Body of pancreas (tissue), 4 donors: ENCODE measurements around the gene MARCHF3. TPM values are rescaled to one million over a fixed set of nuclear protein-coding genes. Genes with fewer than 3 reads are reported as not detected.

ENCODE experiments used
- ATAC-seq: fragments of 150-250 bp; one replicate; pipeline ENCODE4 v1.9.1; 2016
- DNase-seq, 4 donors: peaks; one replicate each; pipeline ENCODE4 v3.0.0-alpha.2; 2019
- H3K27ac ChIP-seq, 4 donors: fragments of 200-600 bp; sonication (generic); 1 replicate in 3 of 4; 2 replicates in 1 of 4; pipeline versions ENCODE4 v1.5.1 to v1.6.1; 2016 to 2019; ENCODE audit warnings: mild to moderate bottlenecking in 1 of 4, mixed read lengths in 1 of 4, moderate library complexity in 1 of 4
- H3K27me3 ChIP-seq, 2 donors: fragments of 200-600 bp; sonication (generic); one replicate each; pipeline ENCODE4 v1.6.0; 2016; ENCODE audit warnings: mild to moderate bottlenecking in 1 of 2
- H3K36me3 ChIP-seq, 2 donors: fragments of 200-600 bp; sonication (generic); replicated peaks in 1 of 2; 2 replicates each; pipeline ENCODE4 v1.5.1; 2016; ENCODE audit warnings: low read depth in 2 of 2; ENCODE audit not compliant: insufficient read depth in 1 of 2
- H3K4me1 ChIP-seq: fragments of 200-600 bp; sonication (generic); one replicate; pipeline ENCODE4 v1.6.0; 2016
- H3K4me3 ChIP-seq, 2 donors: fragments of 200-600 bp; sonication (generic); 1 replicate in 1 of 2; 2 replicates in 1 of 2; pipeline ENCODE4 v1.5.1; 2016 to 2019
- H3K9me3 ChIP-seq, 3 donors: fragments of 200-600 bp; sonication (generic); 1 replicate in 2 of 3; 2 replicates in 1 of 3; pipeline ENCODE4 v1.5.1; 2016
- CTCF ChIP-seq, 7 experiments: fragments of 450-650 bp in 4 of 7; fragments of 200-600 bp in 3 of 7; sonication (generic) in 3 of 7; IDR thresholded peaks; one replicate each; pipeline ENCODE4 v1.5.1; 2016 to 2019; ENCODE audit warnings: antibody characterized with exemption in 7 of 7
- POLR2A ChIP-seq, 3 donors: fragments of 450-650 bp; IDR thresholded peaks; one replicate each; pipeline ENCODE4 v1.6.1; 2016; ENCODE audit warnings: antibody characterized with exemption in 3 of 3, mild to moderate bottlenecking in 2 of 3
- WGBS, 2 donors: methylation state at CpG; one replicate each; pipeline ENCODE4 v1.1.5; 2017; 5-methylcytosine and 5-hydroxymethylcytosine counted together
- intact Hi-C: fragments of 100-400 bp; cut with DNase I; formaldehyde crosslinking; loops from one replicate; pipeline ENCODE4 v1.15.1; 2023
- total RNA-seq, 2 donors: library from RNA; depleted of rRNA; stranded (reverse); fragments of >200 nt; gene quantifications; one replicate each; pipeline ENCODE4 v1.1.0, GENCODE V29; 2016

Gene MARCHF3
- total RNA-seq, 2 donors from 2014 or later, result 2.1 to 8.2 TPM

DNA sequence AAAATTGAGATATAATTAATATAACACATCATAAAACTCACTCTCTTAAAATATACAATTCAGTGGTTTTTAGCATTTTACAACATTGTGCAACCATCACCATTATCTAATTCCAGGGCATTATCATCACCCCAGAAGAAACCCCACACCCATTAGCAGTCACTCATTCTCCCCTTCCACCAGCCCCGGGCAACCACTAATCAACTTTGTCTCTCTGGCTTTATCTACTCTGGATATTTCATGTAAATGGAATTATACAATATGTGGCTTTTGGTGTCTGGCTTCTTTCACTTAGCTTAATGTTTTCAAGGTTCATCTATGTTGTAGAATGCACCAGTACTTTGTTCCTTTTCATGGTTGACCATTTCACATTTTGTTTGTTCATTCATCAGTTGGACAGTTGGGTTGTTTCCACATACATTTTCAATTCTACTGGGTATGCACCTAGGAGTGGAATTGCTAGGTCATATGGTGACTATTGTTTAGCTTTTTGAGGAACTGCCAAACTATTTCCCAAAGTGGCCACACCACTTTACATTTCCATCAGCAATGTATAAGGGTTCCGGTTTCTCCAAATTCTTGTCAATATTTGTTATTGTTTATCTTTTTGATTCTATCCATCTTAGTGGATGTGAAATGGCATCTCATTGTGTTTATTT, 62.4 kb downstream of the MARCHF3 start:
- Histone ChIP-seq H3K27me3 (no peaks in the 10 kb centered on the region), H3K4me3 (no peak overlapping the region), H3K36me3 (no peaks in the 10 kb centered on the region), H3K27ac (no peak overlapping the region), H3K9me3 (no peaks in the 10 kb centered on the region), H3K4me1 (peaks cover 4% of the 10 kb centered on the region)
- DNase-seq (no peak), ATAC-seq (no peak)
- 89 to 97% methylated on average over 2 of the region's 2 CpGs for WGBS, 2 donors
- intact Hi-C loops, result no loop called here
- TF ChIP-seq POLR2A (IDR thresholded peaks at IDR 0.05) (no peak), CTCF (IDR thresholded peaks at IDR 0.05) (no peak)

DNA sequence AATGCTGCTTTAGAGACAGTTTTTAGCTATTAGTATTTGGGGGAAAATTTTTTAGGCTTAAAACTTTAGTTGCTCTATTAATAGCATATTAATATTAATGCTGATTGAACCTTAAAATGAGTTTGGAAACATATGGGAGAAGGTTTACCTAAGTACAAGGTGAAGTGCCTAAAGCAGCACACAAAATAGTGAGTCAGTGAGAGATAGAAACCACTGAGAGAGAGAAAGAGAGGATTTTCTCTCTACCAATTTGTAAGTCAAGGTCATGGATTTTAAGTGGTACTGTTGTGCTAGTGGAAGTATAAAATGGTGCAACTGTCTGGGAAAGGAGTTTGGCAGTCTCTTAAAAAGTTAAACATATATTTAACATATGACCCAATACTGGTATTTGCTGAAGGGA, 64.9 kb downstream of the MARCHF3 start:
- ATAC-seq, result no peak
- Histone ChIP-seq H3K4me1 (no peaks in the 10 kb centered on the region), H3K27ac (no peak overlapping the region), H3K9me3 (no peaks in the 10 kb centered on the region), H3K27me3 (no peaks in the 10 kb centered on the region), H3K4me3 (no peak overlapping the region), H3K36me3 (no peaks in the 10 kb centered on the region)
- intact Hi-C loops, result no loop called here
- no peak for DNase-seq
- TF ChIP-seq POLR2A (IDR thresholded peaks at IDR 0.05) (no peak), CTCF (IDR thresholded peaks at IDR 0.05) (no peak)

- H3K4me3 ChIP-seq, result no peak overlapping the region
- H3K4me1 ChIP-seq, result no peaks in the 10 kb centered on the region
- no peaks in the 10 kb centered on the region for H3K27me3 ChIP-seq
- H3K9me3 ChIP-seq, result no peaks in the 10 kb centered on the region
- H3K36me3 ChIP-seq, result no peaks in the 10 kb centered on the region
- TF ChIP-seq POLR2A (IDR thresholded peaks at IDR 0.05) (no peak), CTCF (IDR thresholded peaks at IDR 0.05) (no peak)
- no peak overlapping the region for H3K27ac ChIP-seq
- DNase-seq (no peak), ATAC-seq (no peak)
- intact Hi-C loops, result no loop called here
- 35 to 44% methylated on average over 2 of the region's 2 CpGs for WGBS, 2 donors
Measured at GRCh38 chr5:126965061-126965475, 65.3 kb downstream of the MARCHF3 start.

GRCh38 chr5:126963822-126964375, 66.5 kb downstream of the MARCHF3 start:
- no peak for ATAC-seq
- H3K27me3 ChIP-seq, result no peaks in the 10 kb centered on the region
- H3K4me1 ChIP-seq, result no peaks in the 10 kb centered on the region
- 92 to 93% methylated on average over 2 of the region's 2 CpGs for WGBS, 2 donors
- no peak for DNase-seq
- no peaks in the 10 kb centered on the region for H3K9me3 ChIP-seq
- H3K36me3 ChIP-seq, result no peaks in the 10 kb centered on the region
- H3K4me3 ChIP-seq, result no peak overlapping the region
- no peak overlapping the region for H3K27ac ChIP-seq
- TF ChIP-seq POLR2A (IDR thresholded peaks at IDR 0.05) (no peak), CTCF (IDR thresholded peaks at IDR 0.05) (no peak)
- intact Hi-C loops, result no loop called here

GRCh38 chr5:126961702-126962101, 68.7 kb downstream of the MARCHF3 start:
- no peak for ATAC-seq
- no peak for DNase-seq
- TF ChIP-seq POLR2A (IDR thresholded peaks at IDR 0.05) (no peak), CTCF (IDR thresholded peaks at IDR 0.05) (no peak)
- Histone ChIP-seq H3K36me3 (no peaks in the 10 kb centered on the region), H3K4me1 (no peaks in the 10 kb centered on the region), H3K9me3 (no peaks in the 10 kb centered on the region), H3K27ac (no peak overlapping the region), H3K4me3 (no peak overlapping the region), H3K27me3 (no peaks in the 10 kb centered on the region)
- intact Hi-C loops, result no loop called here
- 84 to 95% methylated on average over 2 of the region's 2 CpGs for WGBS, 2 donors
